GM21619 (cell line): ENCODE results near the gene FGF16.
"Not testable (repeated sequence)": the region's sequence is repeated elsewhere in the genome, so short reads cannot be mapped to it uniquely, and the experiment has no call there.

Experiments
- ATAC-seq: cut with Tn5 transposase; IDR thresholded peaks from one replicate; pipeline ENCODE4 v1.9.1; 2021; ENCODE audit not compliant: unreplicated experiment

Gene FGF16

DNA sequence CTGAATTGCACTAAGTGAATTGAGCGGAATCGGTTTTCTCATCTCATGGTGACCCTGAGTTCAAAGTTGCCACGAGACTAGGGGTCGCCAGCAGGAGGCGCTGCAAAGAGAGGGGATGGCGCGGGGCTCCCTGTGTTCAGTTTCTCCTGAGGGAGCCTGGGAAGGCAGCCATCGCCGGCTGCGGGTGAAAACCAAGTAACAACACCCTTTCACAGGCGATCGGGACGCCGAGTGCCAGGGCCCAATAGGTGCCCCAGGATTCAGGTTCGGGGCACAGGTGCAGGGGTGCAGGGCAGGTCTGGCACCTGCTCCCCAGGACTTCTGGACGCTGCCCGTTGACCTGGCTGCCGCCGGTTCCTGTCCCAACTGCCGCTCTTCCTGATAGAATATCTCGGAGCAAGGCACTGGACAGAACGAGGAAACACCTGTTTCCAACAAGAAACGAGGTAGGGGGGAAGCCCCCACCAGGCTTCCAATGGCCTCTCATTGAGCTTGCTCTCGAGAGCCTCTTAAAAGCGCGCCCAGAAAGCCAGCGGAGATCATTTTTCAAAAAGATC is 1.1 kb upstream of the FGF16 start:
- no peak for ATAC-seq

GRCh38 chrX:77447653-77448569 is 722 bp downstream of the FGF16 start:
- no peak for ATAC-seq

DNA sequence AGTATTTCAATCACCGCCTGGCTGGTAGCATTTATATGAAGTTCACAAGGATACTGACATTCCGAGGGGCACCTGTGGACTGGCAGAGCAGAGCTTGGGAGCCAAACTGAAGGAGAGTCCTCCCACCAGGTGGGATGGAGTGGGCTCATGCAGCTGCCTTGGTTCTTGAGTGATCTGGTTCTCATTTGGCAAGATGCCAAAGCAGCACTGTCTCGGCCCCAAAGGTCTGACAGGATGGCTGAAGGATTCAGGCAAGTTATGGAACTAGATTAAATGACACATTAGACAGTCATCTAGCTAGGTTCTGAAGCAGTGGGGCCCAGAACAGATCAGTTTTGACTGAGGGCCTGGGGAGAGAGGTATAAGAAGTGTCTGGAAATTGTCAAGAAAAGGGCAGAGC is 3.2 kb downstream of the FGF16 start:
- no peak for ATAC-seq

GRCh38 chrX:77450996-77451395 is 3.8 kb downstream of the FGF16 start:
- no peak for ATAC-seq

DNA sequence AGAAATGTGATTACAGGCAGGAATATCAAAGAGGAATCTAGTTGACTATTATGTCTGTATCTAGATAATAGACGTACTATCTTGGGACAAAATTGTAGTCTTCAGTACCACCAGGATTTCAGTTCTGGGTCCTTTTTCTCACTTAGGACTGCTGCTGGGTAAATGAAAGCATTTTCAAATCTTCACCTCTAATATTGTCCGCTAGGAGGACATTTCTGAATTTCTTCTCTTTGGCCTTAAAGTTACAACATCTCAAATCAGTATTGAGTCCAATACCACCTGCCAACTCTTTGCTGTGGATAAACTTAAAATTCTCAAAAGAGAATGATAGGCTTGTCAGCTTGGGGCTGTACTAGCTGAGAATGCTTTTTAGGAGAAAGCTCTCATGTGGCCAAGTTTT is 6.0 kb downstream of the FGF16 start:
- ATAC-seq = no peak

GRCh38 chrX:77455437-77455836 is 8.2 kb downstream of the FGF16 start:
- no peak for ATAC-seq

GRCh38 chrX:77484045-77484444 is 36.9 kb downstream of the FGF16 start:
- no peak for ATAC-seq

- no peak for ATAC-seq
These were observed 46.7 kb downstream of the FGF16 start for GRCh38 chrX:77493677-77494553.

DNA sequence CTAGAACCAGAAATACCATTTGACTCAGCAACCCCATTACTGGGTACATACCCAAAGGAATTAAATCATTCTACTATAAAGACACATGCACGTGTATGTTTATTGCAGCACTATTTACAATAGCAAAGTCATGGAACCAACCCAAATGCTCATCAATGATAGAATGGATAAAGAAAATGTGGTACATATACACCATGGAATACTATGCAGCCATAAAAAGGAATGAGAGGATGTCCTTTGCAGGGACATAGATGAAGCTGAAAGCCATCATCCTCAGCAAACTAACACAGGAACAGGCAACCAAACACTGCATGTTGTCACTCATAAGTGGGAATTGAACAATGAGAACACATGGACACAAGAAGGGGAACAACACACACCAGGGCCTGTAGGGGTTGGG is 53.0 kb downstream of the FGF16 start:
- not testable (repeated sequence) for ATAC-seq

- no peak for ATAC-seq
These were observed 55.8 kb downstream of the FGF16 start for GRCh38 chrX:77502951-77503525.

DNA sequence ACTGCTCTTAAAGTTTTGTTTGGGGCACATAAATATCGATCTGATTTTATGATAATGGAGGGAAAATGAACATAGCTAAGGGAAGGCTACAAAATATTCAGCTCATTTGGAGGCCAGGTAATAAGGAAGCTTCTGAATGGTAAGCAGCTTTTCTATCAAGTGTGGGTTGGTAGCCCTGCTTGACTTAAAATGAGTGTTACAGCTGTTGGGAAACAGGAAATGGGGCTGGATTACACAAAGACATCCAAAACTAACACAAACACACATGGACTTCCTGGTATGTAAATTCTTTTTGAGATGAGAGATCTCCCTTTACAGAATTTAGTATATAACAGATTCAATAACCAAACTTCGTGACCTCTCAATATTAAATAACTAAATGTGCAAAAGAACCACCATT is 58.0 kb downstream of the FGF16 start:
- no peak for ATAC-seq
